Measurements from ENCODE around the gene MEGF11.
A peak's percentile ranks its signal among the peaks of the same experiment; 100 is the strongest.
"Not testable (repeated sequence)": the region's sequence is repeated elsewhere in the genome, so short reads cannot be mapped to it uniquely, and the experiment has no call there.

MEGF11 gene

GRCh38 chr15:65993236-65993635 is 260.3 kb downstream of the MEGF11 start:
- no peak for DNase-seq

GRCh38 chr15:65991721-65992483 is 261.6 kb downstream of the MEGF11 start:
- DNase-seq = no peak

GRCh38 chr15:65990298-65990981 is 263.1 kb downstream of the MEGF11 start:
- DNase-seq = no peak

- DNase-seq = no peak
Measured at GRCh38 chr15:65987100-65987499, 266.4 kb downstream of the MEGF11 start.

- no peak for DNase-seq
Measured at GRCh38 chr15:65986416-65986815, 267.1 kb downstream of the MEGF11 start.

GRCh38 chr15:65985387-65985786 is 268.2 kb downstream of the MEGF11 start:
- no peak for DNase-seq

GRCh38 chr15:65982627-65983322 is 270.8 kb downstream of the MEGF11 start:
- no peak for DNase-seq

- DNase-seq = peak; percentile 10
Measured at GRCh38 chr15:65981837-65982626, 271.5 kb downstream of the MEGF11 start.

- no peak for DNase-seq
Measured at GRCh38 chr15:65980824-65981456, 272.6 kb downstream of the MEGF11 start.

- no peak for DNase-seq
Measured at GRCh38 chr15:65979837-65980236, 273.7 kb downstream of the MEGF11 start.

- DNase-seq = no peak
Measured at GRCh38 chr15:65979316-65979715, 274.2 kb downstream of the MEGF11 start.

- DNase-seq = no peak
Measured at GRCh38 chr15:65978110-65978509, 275.4 kb downstream of the MEGF11 start.

GRCh38 chr15:65976196-65976595 is 277.4 kb downstream of the MEGF11 start:
- DNase-seq = not testable (repeated sequence)

- DNase-seq = no peak
Measured at GRCh38 chr15:65971741-65971995, 281.9 kb downstream of the MEGF11 start.

GRCh38 chr15:65970937-65971740 is 282.4 kb downstream of the MEGF11 start:
- DNase-seq = no peak

GRCh38 chr15:65969865-65970816 is 283.4 kb downstream of the MEGF11 start:
- no peak for DNase-seq

- no peak for DNase-seq
Measured at GRCh38 chr15:65968511-65968910, 285.0 kb downstream of the MEGF11 start.

GRCh38 chr15:65964792-65965433 is 288.6 kb downstream of the MEGF11 start:
- DNase-seq = no peak

- no peak for DNase-seq
Measured at GRCh38 chr15:65963911-65964482, 289.6 kb downstream of the MEGF11 start.

GRCh38 chr15:65963358-65963757 is 290.2 kb downstream of the MEGF11 start:
- DNase-seq = no peak

All from DMS153 (cell line).